Activated naive CD4-positive, alpha-beta T cell treated with anti-CD3 and anti-CD28 coated beads, Interleukin-2, amount 50 U/mL, for 72 hours (primary cell): ENCODE data around the gene CACNB4. TPM values are rescaled to one million over a fixed set of nuclear protein-coding genes. Genes with fewer than 3 reads are reported as not detected.

Source experiments
- ATAC-seq, 2 donors: fragments of 150-1000 bp; cut with Tn5 transposase; 2 replicates each; pipeline ENCODE4 v1.10.0; 2021; ENCODE audit warnings: mild to moderate bottlenecking in 2 of 2, moderate library complexity in 2 of 2
- DNase-seq, 2 donors: peaks; one replicate each; pipeline ENCODE4 v3.0.0; 2021 to 2022; ENCODE audit warnings: low spot score in 2 of 2
- H3K27ac Mint-ChIP-seq, 2 donors: one replicate each; pipeline ENCODE4 v1.8.0; 2022; ENCODE audit warnings: mild to moderate bottlenecking in 2 of 2, mixed read lengths in 2 of 2
- H3K36me3 Mint-ChIP-seq, 2 donors: one replicate each; pipeline ENCODE4 v1.8.0; 2022; ENCODE audit warnings: mixed read lengths in 2 of 2
- H3K9me3 Mint-ChIP-seq, 2 donors: one replicate each; pipeline ENCODE4 v1.8.0; 2022; ENCODE audit warnings: mixed read lengths in 2 of 2
- total RNA-seq, 2 donors: library from RNA; stranded (reverse); gene quantifications; one replicate each; pipeline ENCODE4 v1.2.3, GENCODE V29; 2022

Gene CACNB4
- total RNA-seq, 2 donors from 2014 or later, result 0.32 to 1.5 TPM

- ATAC-seq (no peak), DNase-seq (no peak)
- Mint-ChIP-seq H3K27ac (peak overlapping the region in 1 of 2 donors; percentile 8), H3K36me3 (no peaks in the 10 kb centered on the region), H3K9me3 (no peaks in the 10 kb centered on the region)
These were observed 32.9 kb downstream of the CACNB4 start for GRCh38 chr2:152065945-152066344.

GRCh38 chr2:152064001-152064400 is 34.8 kb downstream of the CACNB4 start:
- no peak for DNase-seq

GRCh38 chr2:152063325-152063924 is 35.4 kb downstream of the CACNB4 start:
- peaks cover under 1 to 2% of the 10 kb centered on the region in 2 donors for H3K36me3 Mint-ChIP-seq
- peaks cover 0 to under 1% of the 10 kb centered on the region in 2 donors for H3K9me3 Mint-ChIP-seq
- ATAC-seq, result no peak
- DNase-seq, result no peak
- H3K27ac Mint-ChIP-seq, result no peak overlapping the region

More at GRCh38 chr2:152064001-152064400, 34.8 kb downstream of the CACNB4 start:
- Mint-ChIP-seq H3K36me3 (no peaks in the 10 kb centered on the region), H3K9me3 (no peaks in the 10 kb centered on the region), H3K27ac (no peak overlapping the region)
- no peak for ATAC-seq

GRCh38 chr2:152062125-152063091 is 36.4 kb downstream of the CACNB4 start:
- DNase-seq, result no peak
- Mint-ChIP-seq H3K9me3 (peaks cover 0 to 7% of the 10 kb centered on the region in 2 donors), H3K27ac (no peak overlapping the region), H3K36me3 (peaks cover 6% of the 10 kb centered on the region in 2 donors)
- ATAC-seq, result no peak

GRCh38 chr2:152061383-152061782 is 37.5 kb downstream of the CACNB4 start:
- Mint-ChIP-seq H3K9me3 (peaks cover 0 to 7% of the 10 kb centered on the region in 2 donors), H3K27ac (no peak overlapping the region), H3K36me3 (peaks cover 6% of the 10 kb centered on the region in 2 donors)
- no peak for DNase-seq
- ATAC-seq, result no peak

GRCh38 chr2:152058655-152059054 is 40.2 kb downstream of the CACNB4 start:
- peaks cover 0 to 7% of the 10 kb centered on the region in 2 donors for H3K9me3 Mint-ChIP-seq

GRCh38 chr2:152056418-152056817 is 42.4 kb downstream of the CACNB4 start:
- ATAC-seq (no peak), DNase-seq (no peak)
- no peak overlapping the region for H3K27ac Mint-ChIP-seq
- peaks cover 0 to 7% of the 10 kb centered on the region in 2 donors for H3K9me3 Mint-ChIP-seq
- H3K36me3 Mint-ChIP-seq, result peaks cover 6% of the 10 kb centered on the region in 2 donors

More at GRCh38 chr2:152058655-152059054, 40.2 kb downstream of the CACNB4 start:
- Mint-ChIP-seq H3K27ac (no peak overlapping the region), H3K36me3 (peaks cover 6% of the 10 kb centered on the region in 2 donors)
- ATAC-seq (no peak), DNase-seq (no peak)

GRCh38 chr2:152055366-152056108 is 43.3 kb downstream of the CACNB4 start:
- H3K9me3 Mint-ChIP-seq, result peaks cover 0 to 7% of the 10 kb centered on the region in 2 donors
- ATAC-seq (no peak), DNase-seq (no peak)
- peaks cover 6% of the 10 kb centered on the region in 2 donors for H3K36me3 Mint-ChIP-seq
- no peak overlapping the region for H3K27ac Mint-ChIP-seq

GRCh38 chr2:152054593-152054992 is 44.3 kb downstream of the CACNB4 start:
- H3K27ac Mint-ChIP-seq, result no peak overlapping the region
- no peak for ATAC-seq
- peaks cover 6% of the 10 kb centered on the region in 2 donors for H3K36me3 Mint-ChIP-seq
- no peak for DNase-seq
- H3K9me3 Mint-ChIP-seq, result peaks cover 0 to 7% of the 10 kb centered on the region in 2 donors

- Mint-ChIP-seq H3K9me3 (no peaks in the 10 kb centered on the region), H3K36me3 (no peaks in the 10 kb centered on the region), H3K27ac (no peak overlapping the region)
- no peak for DNase-seq
- no peak for ATAC-seq
These were observed 47.4 kb downstream of the CACNB4 start for GRCh38 chr2:152051436-152051835.

- no peaks in the 10 kb centered on the region for H3K9me3 Mint-ChIP-seq
These were observed 47.9 kb downstream of the CACNB4 start for GRCh38 chr2:152050915-152051314.

GRCh38 chr2:152050341-152050740 is 48.5 kb downstream of the CACNB4 start:
- H3K27ac Mint-ChIP-seq, result no peak overlapping the region
- DNase-seq (no peak), ATAC-seq (no peak)
- H3K9me3 Mint-ChIP-seq, result no peaks in the 10 kb centered on the region
- H3K36me3 Mint-ChIP-seq, result no peaks in the 10 kb centered on the region

More at GRCh38 chr2:152050915-152051314, 47.9 kb downstream of the CACNB4 start:
- ATAC-seq, result no peak
- no peaks in the 10 kb centered on the region for H3K36me3 Mint-ChIP-seq
- no peak overlapping the region for H3K27ac Mint-ChIP-seq
- DNase-seq, result no peak

- no peak for ATAC-seq
These were observed 49.3 kb downstream of the CACNB4 start for GRCh38 chr2:152049541-152049940.

GRCh38 chr2:152047824-152048471 is 50.9 kb downstream of the CACNB4 start:
- Mint-ChIP-seq H3K9me3 (no peaks in the 10 kb centered on the region), H3K36me3 (no peaks in the 10 kb centered on the region), H3K27ac (no peak overlapping the region)
- peak in 1 of 2 donors; percentile 26 for ATAC-seq
- DNase-seq, result no peak

More at GRCh38 chr2:152049541-152049940, 49.3 kb downstream of the CACNB4 start:
- H3K36me3 Mint-ChIP-seq, result no peaks in the 10 kb centered on the region
- no peak for DNase-seq
- H3K27ac Mint-ChIP-seq, result no peak overlapping the region
- no peaks in the 10 kb centered on the region for H3K9me3 Mint-ChIP-seq

GRCh38 chr2:152046940-152047339 is 51.9 kb downstream of the CACNB4 start:
- H3K36me3 Mint-ChIP-seq, result no peaks in the 10 kb centered on the region
- no peak overlapping the region for H3K27ac Mint-ChIP-seq
- DNase-seq, result no peak
- ATAC-seq, result no peak
- H3K9me3 Mint-ChIP-seq, result no peaks in the 10 kb centered on the region
